Measurements from ENCODE around the gene YIF1B.

- TF ChIP-seq ZNF274 (IDR thresholded peaks at IDR 0.05; ENCODE audit: low read depth, low read length), result no peak
- no peak for TF ChIP-seq YY1 (IDR thresholded peaks at IDR 0.05; ENCODE audit: insufficient read depth, insufficient read length)
- TF ChIP-seq SUZ12 (IDR thresholded peaks at IDR 0.05; ENCODE audit: extremely low read depth, insufficient read depth, insufficient read length), result no peak
Measured at GRCh38 chr19:38253788-38254187, 62.0 kb downstream of the YIF1B start.

All from NT2/D1 (cell line).